HG02610 (cell line): Measurements from ENCODE around the gene PERP.
A peak's percentile ranks its signal among the peaks of the same experiment; 100 is the strongest.
"Not testable (repeated sequence)": the region's sequence is repeated elsewhere in the genome, so short reads cannot be mapped to it uniquely, and the experiment has no call there.

Experiments
- ATAC-seq: cut with Tn5 transposase; IDR thresholded peaks from one replicate; pipeline ENCODE4 v1.9.1; 2021; ENCODE audit warnings: mild to moderate bottlenecking, moderate library complexity; ENCODE audit not compliant: unreplicated experiment

The PERP gene

GRCh38 chr6:138107078-138107751 lies at the start of gene PERP:
PERP (minus strand) TSS chr6:138107419; CDS start chr6:138107340, 79 bp downstream.
- peak; percentile 75 for ATAC-seq

DNA sequence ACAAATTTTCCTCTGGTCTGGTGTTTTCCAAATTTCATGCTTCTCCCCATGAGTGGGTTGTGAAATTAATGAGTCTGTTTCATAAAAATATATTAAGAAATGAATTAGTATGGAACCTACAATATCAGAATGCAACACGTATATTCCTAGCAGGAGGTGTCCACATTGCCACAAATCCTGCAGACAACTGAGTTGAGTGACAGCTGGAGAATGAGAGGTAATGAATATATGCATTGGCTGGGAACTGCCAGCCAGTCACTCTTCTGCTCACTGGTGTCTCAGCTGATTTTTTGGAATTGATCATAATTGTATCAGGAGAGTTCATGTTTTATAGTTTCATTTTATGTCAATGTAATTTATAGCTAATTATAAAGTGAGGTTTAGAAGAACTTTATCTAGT lies 48.2 kb upstream of the PERP start:
- no peak for ATAC-seq

GRCh38 chr6:138146544-138146943 lies 39.3 kb upstream of the PERP start:
- ATAC-seq, result no peak

GRCh38 chr6:138145402-138145801 lies 38.2 kb upstream of the PERP start:
- no peak for ATAC-seq

DNA sequence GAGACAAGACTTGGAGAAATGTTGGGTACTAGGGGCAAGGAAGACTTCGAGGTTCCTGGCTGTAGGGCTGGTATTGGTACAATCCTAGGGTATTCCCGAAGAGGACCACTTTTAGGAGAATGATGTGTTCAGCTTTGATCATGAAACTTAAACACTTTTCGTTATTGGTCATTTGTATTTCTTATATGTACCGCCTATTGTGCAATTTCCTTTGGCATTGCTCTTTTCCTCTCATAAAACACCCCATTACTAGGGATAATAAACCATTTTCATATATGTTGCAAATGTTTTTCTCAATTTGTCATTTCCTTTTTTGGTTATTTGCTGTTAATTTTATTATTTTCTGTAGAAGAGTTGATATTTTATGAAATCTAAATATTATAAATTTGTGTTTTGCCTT lies 35.6 kb upstream of the PERP start:
- no peak for ATAC-seq

DNA sequence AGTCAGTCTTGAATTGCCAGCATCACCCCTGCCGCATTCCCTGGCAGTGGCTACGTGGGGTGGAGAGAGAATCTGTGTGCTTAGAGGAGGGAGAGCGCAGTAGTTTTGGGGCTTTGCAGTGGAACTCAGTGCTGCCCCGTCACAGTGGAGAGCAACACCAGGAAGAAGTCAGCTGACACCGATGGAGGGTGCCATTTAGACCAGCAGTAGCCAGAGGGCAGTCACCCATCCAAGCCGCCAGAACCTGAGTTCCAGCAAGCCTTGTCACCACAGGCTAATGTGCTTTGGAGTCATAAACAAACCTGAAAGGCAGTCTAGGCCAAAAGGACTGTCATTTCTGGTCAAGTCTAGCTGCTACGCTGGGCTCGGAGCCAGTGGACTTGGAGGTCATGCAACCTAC lies 22.0 kb upstream of the PERP start:
- ATAC-seq, result no peak

- no peak for ATAC-seq
Measured at GRCh38 chr6:138128096-138128495, 20.9 kb upstream of the PERP start.

- ATAC-seq, result no peak
Measured at GRCh38 chr6:138124096-138124495, 16.9 kb upstream of the PERP start.

- no peak for ATAC-seq
Measured at GRCh38 chr6:138119976-138120375, 12.8 kb upstream of the PERP start.

GRCh38 chr6:138119229-138119628 lies 12.0 kb upstream of the PERP start:
- ATAC-seq, result not testable (repeated sequence)

DNA sequence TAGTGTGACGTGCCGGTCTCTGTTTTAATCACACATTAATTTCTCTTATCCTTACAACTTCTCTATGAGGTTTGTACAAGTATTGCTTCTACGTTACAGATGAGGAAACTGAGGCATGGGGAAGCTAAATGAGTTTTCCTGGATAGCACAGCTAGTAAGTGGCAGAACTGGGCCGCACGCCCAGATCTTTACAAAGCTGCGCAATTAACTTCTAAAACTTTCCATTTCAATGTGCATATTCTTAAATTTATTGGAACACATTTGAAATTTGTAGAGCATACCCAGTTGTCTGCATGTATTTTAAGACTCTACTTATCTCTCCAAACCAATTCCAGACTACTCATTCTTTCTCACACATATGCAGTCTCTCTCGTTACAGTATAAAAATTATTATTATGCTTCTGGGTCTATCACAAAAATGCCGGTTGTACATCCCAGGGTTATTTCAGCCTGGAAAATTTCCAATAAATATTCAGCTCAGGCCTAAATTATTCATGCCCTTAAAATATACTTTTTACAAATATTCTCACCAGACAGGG lies 10.2 kb upstream of the PERP start:
- no peak for ATAC-seq

GRCh38 chr6:138116661-138116999 lies 9.4 kb upstream of the PERP start:
- ATAC-seq, result no peak

- ATAC-seq, result peak; percentile 68
Measured at GRCh38 chr6:138115877-138116660, 8.8 kb upstream of the PERP start.

DNA sequence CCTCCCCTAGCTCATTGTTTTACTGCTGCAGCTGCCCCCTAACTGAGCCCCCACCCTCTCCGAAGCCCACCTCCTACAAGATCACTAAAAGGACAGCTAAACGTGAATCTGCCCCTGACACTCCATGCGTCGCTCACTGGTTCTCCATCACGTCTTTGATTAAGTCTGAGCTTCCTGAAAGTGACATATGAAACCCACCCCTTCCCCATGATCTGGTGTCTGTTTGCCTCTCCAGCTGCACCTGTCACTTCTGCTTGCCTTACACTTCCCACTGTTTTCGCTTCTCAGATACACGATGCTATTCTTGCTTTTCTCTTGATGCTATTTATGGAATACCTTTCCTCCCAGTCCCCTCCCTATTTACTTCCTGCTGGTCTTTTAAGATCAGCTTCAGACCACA lies 8.0 kb upstream of the PERP start:
- ATAC-seq, result no peak

GRCh38 chr6:138113588-138114210 lies 6.5 kb upstream of the PERP start:
- ATAC-seq, result no peak

DNA sequence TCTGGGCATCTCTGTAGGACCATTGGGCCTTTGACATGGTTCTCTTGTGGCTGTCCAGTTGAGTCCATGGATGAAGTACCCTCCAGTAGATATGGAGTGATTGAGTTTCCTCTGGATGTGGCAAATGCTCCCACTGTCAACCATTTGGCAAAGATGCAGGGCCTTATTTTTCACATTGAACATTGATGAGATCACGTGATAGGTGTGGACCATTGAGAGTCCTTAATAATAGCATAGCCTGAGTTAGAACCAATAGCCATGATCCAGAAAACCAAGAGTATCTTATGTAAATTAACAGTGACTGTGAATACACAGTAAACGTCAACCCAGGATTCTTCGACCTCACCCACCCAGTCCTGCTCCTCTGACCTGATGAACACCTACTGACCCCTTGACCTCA lies 3.0 kb upstream of the PERP start:
- no peak for ATAC-seq

- ATAC-seq, result no peak
Measured at GRCh38 chr6:138109042-138109997, 2.1 kb upstream of the PERP start.

DNA sequence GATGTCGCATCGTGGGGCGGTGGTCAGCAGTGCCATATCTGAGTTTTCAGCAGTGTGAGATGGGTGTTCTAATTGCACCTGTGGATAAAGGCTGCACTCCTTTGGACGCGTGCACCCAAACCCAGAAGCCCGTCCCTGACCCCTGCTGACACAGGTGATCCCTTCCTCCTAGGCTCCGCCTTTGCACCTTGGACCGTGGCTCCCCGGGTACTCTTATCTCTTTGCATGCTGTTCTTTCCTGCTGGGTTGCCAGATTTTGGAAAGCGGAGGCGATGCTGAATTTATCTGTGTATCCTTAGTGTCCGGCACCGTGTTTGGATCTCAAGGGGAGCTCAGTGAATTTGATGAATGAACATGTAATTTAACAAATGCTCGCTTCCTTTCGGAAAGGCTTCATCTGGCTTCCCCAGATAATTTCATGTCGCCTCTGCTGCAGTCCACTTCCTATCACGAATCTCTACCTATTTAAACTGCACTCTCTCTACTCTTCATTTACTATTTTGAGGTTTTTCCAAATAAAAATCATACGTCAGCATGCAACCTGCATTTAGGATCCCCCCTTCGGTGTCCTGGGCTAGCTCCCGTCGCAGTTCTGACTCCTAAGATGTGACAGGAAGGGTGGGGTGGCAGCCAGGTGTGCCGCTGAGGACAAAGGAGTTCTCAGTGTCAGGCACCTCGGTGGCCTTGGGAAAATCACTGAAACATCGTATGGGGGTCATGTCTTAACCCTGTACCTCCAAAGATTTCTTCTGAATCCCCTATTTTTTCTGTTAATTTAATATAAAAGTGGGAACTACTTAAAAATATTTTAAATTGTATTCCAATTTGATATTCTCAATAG lies 753 bp upstream of the PERP start:
- peak; percentile 23 for ATAC-seq

DNA sequence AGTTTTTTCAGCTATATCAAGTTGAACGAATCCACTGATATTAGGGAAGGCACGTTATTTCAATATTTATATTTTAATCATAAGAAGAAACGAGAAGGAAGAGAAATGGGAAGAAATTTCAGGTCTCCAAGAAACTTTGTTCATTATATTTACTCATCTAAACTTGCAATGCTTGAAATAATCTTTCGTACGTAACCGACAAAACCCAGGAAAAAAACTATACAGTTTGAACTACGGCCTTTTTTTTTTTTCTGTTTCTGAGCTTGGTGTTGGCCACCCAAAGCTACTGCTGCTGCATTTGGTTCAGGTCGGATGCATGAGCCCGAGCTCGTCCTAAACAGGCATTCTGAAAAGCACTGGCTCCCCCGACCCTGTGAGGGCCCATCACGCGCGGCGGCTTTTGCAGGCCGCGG lies 548 bp downstream of the PERP start:
- ATAC-seq, result no peak
